ENCODE measurements around the gene UNC79. TPM values are rescaled to one million over a fixed set of nuclear protein-coding genes. Genes with fewer than 3 reads are reported as not detected.

UNC79 gene
- total RNA-seq, 4 donors from 2014 or later = 0.33 to 0.73 (median 0.51) TPM

DNA sequence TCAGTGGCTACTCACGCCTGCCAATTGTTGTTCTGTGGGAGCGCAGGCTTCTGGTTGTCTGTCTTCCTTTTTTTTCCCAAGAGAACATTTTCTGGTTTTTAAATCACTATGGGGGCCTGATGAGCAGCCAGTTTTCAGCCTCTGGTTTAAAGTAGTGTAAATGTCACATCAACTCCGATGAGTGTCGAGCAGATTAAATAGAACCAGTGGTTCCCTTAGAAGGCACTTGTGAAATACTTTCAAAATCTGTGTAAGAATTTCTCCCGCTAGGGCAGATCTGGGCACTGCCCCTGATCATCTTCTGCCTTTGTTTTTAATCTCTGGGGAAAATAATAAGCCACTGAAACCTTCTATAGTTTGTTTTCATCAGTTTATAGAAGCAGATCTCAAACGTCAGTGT, 227.1 kb downstream of the UNC79 start:
- in situ Hi-C loops (cut with MboI; ENCODE audit: low sequenced_read_pairs in 4 of 4) = loop anchor here (5.0 to 25.0 kb wide), 6 partner anchors 127 to 529 kb away; partner anchors contain the start of gene PRIMA1 (in 1 of the 4)
- TF ChIP-seq POLR2A (IDR thresholded peaks at IDR 0.05) = no peak
- TF ChIP-seq, protein P1, sequence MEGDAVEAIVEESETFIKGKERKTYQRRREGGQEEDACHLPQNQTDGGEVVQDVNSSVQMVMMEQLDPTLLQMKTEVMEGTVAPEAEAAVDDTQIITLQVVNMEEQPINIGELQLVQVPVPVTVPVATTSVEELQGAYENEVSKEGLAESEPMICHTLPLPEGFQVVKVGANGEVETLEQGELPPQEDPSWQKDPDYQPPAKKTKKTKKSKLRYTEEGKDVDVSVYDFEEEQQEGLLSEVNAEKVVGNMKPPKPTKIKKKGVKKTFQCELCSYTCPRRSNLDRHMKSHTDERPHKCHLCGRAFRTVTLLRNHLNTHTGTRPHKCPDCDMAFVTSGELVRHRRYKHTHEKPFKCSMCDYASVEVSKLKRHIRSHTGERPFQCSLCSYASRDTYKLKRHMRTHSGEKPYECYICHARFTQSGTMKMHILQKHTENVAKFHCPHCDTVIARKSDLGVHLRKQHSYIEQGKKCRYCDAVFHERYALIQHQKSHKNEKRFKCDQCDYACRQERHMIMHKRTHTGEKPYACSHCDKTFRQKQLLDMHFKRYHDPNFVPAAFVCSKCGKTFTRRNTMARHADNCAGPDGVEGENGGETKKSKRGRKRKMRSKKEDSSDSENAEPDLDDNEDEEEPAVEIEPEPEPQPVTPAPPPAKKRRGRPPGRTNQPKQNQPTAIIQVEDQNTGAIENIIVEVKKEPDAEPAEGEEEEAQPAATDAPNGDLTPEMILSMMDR (IDR thresholded peaks at IDR 0.05 in 4 of 5, conservative IDR thresholded peaks at IDR 0.05 in 1 of 5) = no peak
- intact Hi-C loops (cut with DNase I; ENCODE audit: low total_unique reads) = loop anchor here (5.0 to 10.0 kb wide), 2 partner anchors 347 to 479 kb away; no protein-coding TSS in a partner anchor
- DNase-seq = no peak
- Histone ChIP-seq H3K27me3 (no peaks in the 10 kb centered on the region), H3K4me3 (no peak overlapping the region), H3K9me3 (no peaks in the 10 kb centered on the region), H3K4me1 (no peaks in the 10 kb centered on the region), H3K36me3 (no peaks in the 10 kb centered on the region), H3K27ac (no peak overlapping the region)
- ATAC-seq = no peak

DNA sequence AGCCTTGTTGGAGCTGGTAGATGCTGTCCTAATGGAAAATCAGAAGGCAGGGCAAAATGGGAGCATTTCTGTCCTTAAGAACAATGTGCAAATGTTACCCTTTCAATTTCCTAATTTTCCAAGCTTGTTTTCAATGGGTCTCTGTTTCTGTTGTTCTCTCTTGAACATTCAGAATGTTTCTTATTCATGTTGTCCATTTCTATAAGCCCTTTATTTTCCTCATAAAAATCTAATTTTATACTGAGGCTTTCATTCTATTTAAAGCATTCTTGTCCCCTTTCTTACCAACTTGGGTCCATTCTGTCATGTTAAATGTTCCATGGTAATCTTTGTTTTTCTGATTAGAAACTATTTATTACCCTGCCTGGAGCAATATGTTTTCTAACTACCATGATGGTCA, 232.6 kb downstream of the UNC79 start:
- H3K4me3 ChIP-seq = no peak overlapping the region
- intact Hi-C loops (cut with DNase I; ENCODE audit: low total_unique reads) = no loop called here
- H3K27me3 ChIP-seq = no peaks in the 10 kb centered on the region
- TF ChIP-seq POLR2A (IDR thresholded peaks at IDR 0.05) = no peak
- TF ChIP-seq, protein P1 (IDR thresholded peaks at IDR 0.05 in 4 of 5, conservative IDR thresholded peaks at IDR 0.05 in 1 of 5) = no peak
- no peaks in the 10 kb centered on the region for H3K4me1 ChIP-seq
- in situ Hi-C loops (cut with MboI; ENCODE audit: low sequenced_read_pairs in 4 of 4) = loop anchor here in 2 of 4 donors (25.0 kb wide), 2 partner anchors 224 to 524 kb away; no protein-coding TSS in a partner anchor
- H3K36me3 ChIP-seq = no peaks in the 10 kb centered on the region
- ATAC-seq (no peak), DNase-seq (no peak)
- no peak overlapping the region for H3K27ac ChIP-seq
- peaks cover 0 to 31% (median 0%) of the 10 kb centered on the region in 3 donors for H3K9me3 ChIP-seq

DNA sequence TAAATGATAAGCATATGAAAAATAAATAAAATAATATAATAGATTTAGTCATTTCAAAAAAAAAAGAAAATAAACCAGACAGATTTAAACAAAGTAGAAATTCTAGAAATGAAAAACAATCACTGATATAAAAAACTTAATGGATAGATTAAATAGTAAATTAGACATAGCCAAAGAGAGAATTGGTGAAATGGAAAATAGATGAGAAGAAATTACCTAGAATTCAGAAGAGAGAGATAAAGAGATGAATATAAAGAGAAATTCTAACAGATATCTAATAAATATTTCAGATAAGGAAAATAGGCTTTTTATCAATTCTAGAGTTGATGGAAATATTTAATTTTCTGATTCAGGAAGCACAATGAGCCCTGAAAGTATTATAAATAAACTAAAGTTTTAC, 234.4 kb downstream of the UNC79 start:
- no peak for TF ChIP-seq POLR2A (IDR thresholded peaks at IDR 0.05)
- TF ChIP-seq, protein P1 (IDR thresholded peaks at IDR 0.05 in 4 of 5, conservative IDR thresholded peaks at IDR 0.05 in 1 of 5) = no peak
- Histone ChIP-seq H3K4me3 (no peak overlapping the region), H3K27me3 (no peaks in the 10 kb centered on the region), H3K36me3 (no peaks in the 10 kb centered on the region), H3K27ac (no peak overlapping the region), H3K4me1 (no peaks in the 10 kb centered on the region), H3K9me3 (peaks cover 0 to 31% (median 0%) of the 10 kb centered on the region in 3 donors)
- intact Hi-C loops (cut with DNase I; ENCODE audit: low total_unique reads) (no loop called here), in situ Hi-C loops (cut with MboI; ENCODE audit: low sequenced_read_pairs in 4 of 4) (loop anchor here in 2 of 4 donors (25.0 kb wide), 2 partner anchors 222 to 522 kb away; no protein-coding TSS in a partner anchor)
- ATAC-seq = no peak
- no peak for DNase-seq

DNA sequence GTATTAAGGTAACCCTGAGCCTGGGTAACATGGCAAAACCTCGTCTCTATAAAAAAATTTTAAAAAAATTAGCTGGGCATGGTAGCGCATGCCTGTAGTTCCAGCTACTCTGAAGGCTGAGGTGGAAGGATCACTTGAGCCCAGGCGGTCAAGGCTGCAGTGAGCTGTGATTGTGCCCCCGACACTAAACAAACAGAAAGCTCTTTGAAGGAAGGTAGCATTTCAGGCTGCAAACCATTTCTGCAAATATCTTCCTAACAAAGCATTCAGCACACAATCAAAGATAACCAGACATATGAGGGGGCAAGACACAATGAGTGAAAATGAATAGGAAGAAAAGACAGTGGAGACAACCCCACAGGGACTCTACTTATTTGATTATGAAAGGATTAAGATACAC, 238.9 kb downstream of the UNC79 start:
- intact Hi-C loops (cut with DNase I; ENCODE audit: low total_unique reads) (no loop called here), in situ Hi-C loops (cut with MboI; ENCODE audit: low sequenced_read_pairs in 4 of 4) (loop anchor here in 2 of 4 donors (25.0 kb wide), 2 partner anchors 218 to 518 kb away; no protein-coding TSS in a partner anchor)
- H3K4me3 ChIP-seq = no peak overlapping the region
- H3K9me3 ChIP-seq = peaks cover 0 to 17% (median 0%) of the 10 kb centered on the region in 3 donors
- no peak overlapping the region for H3K27ac ChIP-seq
- TF ChIP-seq POLR2A (IDR thresholded peaks at IDR 0.05) = no peak
- TF ChIP-seq, protein P1 (IDR thresholded peaks at IDR 0.05 in 4 of 5, conservative IDR thresholded peaks at IDR 0.05 in 1 of 5) = no peak
- DNase-seq (no peak), ATAC-seq (no peak)
- H3K27me3 ChIP-seq = no peaks in the 10 kb centered on the region
- H3K36me3 ChIP-seq = no peaks in the 10 kb centered on the region
- H3K4me1 ChIP-seq = no peaks in the 10 kb centered on the region

Data from gastrocnemius medialis (tissue), 4 donors.